HepG2 (cell line): ENCODE measurements around the gene KRT14. TPM values are rescaled to one million over a fixed set of nuclear protein-coding genes. Genes with fewer than 3 reads are reported as not detected.

Experiments
- EEA1 ChIP-seq: sonication (generic); formaldehyde crosslinking; IDR thresholded peaks from 2 replicates; pipeline ENCODE4 v1.5.1; 2020; ENCODE audit warnings: mild to moderate bottlenecking, missing genetic modification reagents, borderline replicate concordance
- GLI4 ChIP-seq: sonication (generic); formaldehyde crosslinking; IDR thresholded peaks from 2 replicates; pipeline ENCODE4 v1.5.1; 2020; ENCODE audit warnings: missing genetic modification reagents, mild to moderate bottlenecking, moderate library complexity, borderline replicate concordance
- KIAA2018 ChIP-seq: sonication (generic); formaldehyde crosslinking; IDR thresholded peaks from 2 replicates; pipeline ENCODE4 v1.5.0; 2020; ENCODE audit warnings: mild to moderate bottlenecking, missing genetic modification reagents, borderline replicate concordance
- MTA3 ChIP-seq: sonication (generic); formaldehyde crosslinking; IDR thresholded peaks from 2 replicates; pipeline ENCODE4 v1.4.0; 2020; ENCODE audit warnings: missing genetic modification reagents
- ZBTB7A ChIP-seq: sonication (generic); formaldehyde crosslinking; IDR thresholded peaks from 2 replicates; pipeline ENCODE4 v1.8.0; 2022; ENCODE audit warnings: mild to moderate bottlenecking, missing genetic modification reagents
- ZIK1 ChIP-seq: sonication (generic); formaldehyde crosslinking; IDR thresholded peaks from 2 replicates; pipeline ENCODE4 v1.5.0; 2020; ENCODE audit warnings: mild to moderate bottlenecking, low read depth, missing genetic modification reagents, borderline replicate concordance
- ZNF292 ChIP-seq: sonication (generic); formaldehyde crosslinking; IDR thresholded peaks from 2 replicates; pipeline ENCODE4 v1.8.1; 2022; ENCODE audit warnings: mild to moderate bottlenecking, low read depth, missing genetic modification reagents, borderline replicate concordance
- ZNF44 ChIP-seq: sonication (generic); formaldehyde crosslinking; IDR thresholded peaks from 2 replicates; pipeline ENCODE4 v1.5.1; 2020; ENCODE audit warnings: mild to moderate bottlenecking, missing genetic modification reagents
- ZNF710 ChIP-seq: sonication (generic); formaldehyde crosslinking; IDR thresholded peaks from 2 replicates; pipeline ENCODE4 v1.5.0; 2020; ENCODE audit warnings: mild to moderate bottlenecking, missing genetic modification reagents, borderline replicate concordance
- ZNF772 ChIP-seq: sonication (generic); formaldehyde crosslinking; IDR thresholded peaks from 2 replicates; pipeline ENCODE4 v1.5.0; 2020; ENCODE audit warnings: mild to moderate bottlenecking, missing genetic modification reagents
- polyA plus RNA-seq, 8 experiments: library from polyadenylated mRNA; depleted of rRNA in 3 of 8; stranded (reverse) in 7 of 8; unstranded in 1 of 8; fragments of >200 nt; fragmentation: Illumina TruSeq in 4 of 8; extraction: Trizol in 4 of 8; gene quantifications; 2 replicates each; pipeline versions ENCODE4 v1.2.1 to v1.2.3, GENCODE V29; 2011 to 2016; ENCODE audit warnings: low read depth in 4 of 8, missing spikeins in 1 of 8, mixed read lengths in 1 of 8; ENCODE audit not compliant: insufficient read depth in 1 of 8
- total RNA-seq, 5 experiments: library from RNA; depleted of rRNA; stranded (reverse); fragments of >200 nt; fragmentation: Illumina TruSeq; extraction: Trizol; gene quantifications; 2 replicates each; pipeline ENCODE4 v1.2.3, GENCODE V29; 2016; ENCODE audit warnings: low read depth in 1 of 5

KRT14 gene
- total and polyA plus RNA-seq, 2 of the 13 experiments (the other 11 are each of a cell fraction or from before 2014, with no cell fraction given): 0.09 TPM; not detected in 1

GRCh38 chr17:41575336-41575735, 11.4 kb downstream of the KRT14 start (continued):
- no peak for TF ChIP-seq ZNF710 (CRISPR knock-in tag)
- no peak for TF ChIP-seq ZNF44
- no peak for TF ChIP-seq ZNF292 (CRISPR knock-in tag)
- no peak for TF ChIP-seq GLI4 (CRISPR knock-in tag)
- TF ChIP-seq KIAA2018 (CRISPR knock-in tag): no peak
- TF ChIP-seq ZNF772: no peak
- no peak for TF ChIP-seq ZBTB7A (CRISPR knock-in tag)
- TF ChIP-seq MTA3 (CRISPR knock-in tag): no peak
- no peak for TF ChIP-seq ZIK1
- TF ChIP-seq EEA1 (CRISPR knock-in tag): no peak
